OCI-LY1 (cell line): Measurements from ENCODE around the gene AKT1S1.

ENCODE experiments used
- CTCF ChIP-seq: fragments of 200-600 bp; sonication (generic), shearing (Covaris generic); IDR thresholded peaks from 2 replicates; pipeline ENCODE4 v1.5.1; 2017; ENCODE audit warnings: mild to moderate bottlenecking, antibody characterized with exemption, low read length, moderate library complexity, mixed read lengths
- EZH2 ChIP-seq: fragments of 200-600 bp; sonication (generic), shearing (Covaris generic); IDR thresholded peaks from 2 replicates; pipeline ENCODE4 v1.8.0; 2017; ENCODE audit warnings: borderline replicate concordance, mixed run types, mild to moderate bottlenecking, antibody characterized with exemption, low read length, moderate library complexity, mixed read lengths

DNA sequence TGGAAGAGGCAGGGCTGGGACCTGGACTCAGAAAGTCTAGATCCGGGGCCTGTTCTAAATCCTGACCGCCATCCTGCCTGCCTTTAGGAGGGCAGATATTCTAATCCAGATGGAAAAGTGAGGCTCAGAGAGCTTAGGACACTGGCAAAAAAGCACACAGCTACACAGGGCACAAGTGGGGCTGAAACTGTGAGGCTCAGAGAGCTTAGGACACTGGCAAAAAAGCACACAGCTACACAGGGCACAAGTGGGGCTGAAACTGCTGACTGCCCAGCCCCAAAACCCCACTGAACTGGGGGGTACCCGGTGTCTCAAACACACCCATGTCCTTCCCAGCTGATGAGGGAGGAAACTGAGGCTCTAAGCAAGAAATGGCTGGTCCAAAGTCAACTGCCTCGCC lies 2.0 kb downstream of the AKT1S1 start:
- TF ChIP-seq CTCF = no peak
- TF ChIP-seq EZH2 = no peak
